NB4 (cell line): ENCODE results near the gene KCNAB1.

ENCODE experiments used
- MYC ChIP-seq: IDR thresholded peaks from 2 replicates; pipeline ENCODE4 v1.6.1; 2011; ENCODE audit warnings: low read depth, low read length
- POLR2A ChIP-seq: IDR thresholded peaks from 2 replicates; pipeline ENCODE4 v1.6.1; 2011; ENCODE audit warnings: mild to moderate bottlenecking; ENCODE audit not compliant: insufficient read length; ENCODE audit errors: extremely low read depth
- TF ChIP-seq, protein P1 (sequence below): IDR thresholded peaks from one replicate; pipeline ENCODE4 v1.5.1; 2012; ENCODE audit warnings: low read depth, low read length

DNA sequence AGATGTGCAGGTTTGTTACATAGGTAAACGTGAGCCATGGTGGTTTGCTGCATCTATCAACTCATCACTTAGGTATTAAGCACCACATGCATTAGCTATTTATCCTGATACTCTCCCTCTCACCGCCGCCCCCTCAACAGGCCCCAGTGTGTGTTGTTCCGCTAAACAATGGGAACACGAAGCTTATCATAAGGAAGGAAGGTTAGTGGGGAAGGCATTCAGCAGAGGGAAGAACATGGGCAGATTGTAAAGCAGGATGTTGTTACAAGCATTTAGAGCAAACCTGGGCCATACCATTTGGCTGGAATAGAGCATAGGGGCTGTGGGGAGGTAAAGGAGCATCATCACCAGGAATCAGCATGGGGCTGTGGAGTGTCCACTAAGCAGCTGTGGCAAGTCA, 322.7 kb downstream of the KCNAB1 start:
- TF ChIP-seq, protein P1, sequence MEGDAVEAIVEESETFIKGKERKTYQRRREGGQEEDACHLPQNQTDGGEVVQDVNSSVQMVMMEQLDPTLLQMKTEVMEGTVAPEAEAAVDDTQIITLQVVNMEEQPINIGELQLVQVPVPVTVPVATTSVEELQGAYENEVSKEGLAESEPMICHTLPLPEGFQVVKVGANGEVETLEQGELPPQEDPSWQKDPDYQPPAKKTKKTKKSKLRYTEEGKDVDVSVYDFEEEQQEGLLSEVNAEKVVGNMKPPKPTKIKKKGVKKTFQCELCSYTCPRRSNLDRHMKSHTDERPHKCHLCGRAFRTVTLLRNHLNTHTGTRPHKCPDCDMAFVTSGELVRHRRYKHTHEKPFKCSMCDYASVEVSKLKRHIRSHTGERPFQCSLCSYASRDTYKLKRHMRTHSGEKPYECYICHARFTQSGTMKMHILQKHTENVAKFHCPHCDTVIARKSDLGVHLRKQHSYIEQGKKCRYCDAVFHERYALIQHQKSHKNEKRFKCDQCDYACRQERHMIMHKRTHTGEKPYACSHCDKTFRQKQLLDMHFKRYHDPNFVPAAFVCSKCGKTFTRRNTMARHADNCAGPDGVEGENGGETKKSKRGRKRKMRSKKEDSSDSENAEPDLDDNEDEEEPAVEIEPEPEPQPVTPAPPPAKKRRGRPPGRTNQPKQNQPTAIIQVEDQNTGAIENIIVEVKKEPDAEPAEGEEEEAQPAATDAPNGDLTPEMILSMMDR = no peak
- TF ChIP-seq POLR2A = no peak
- no peak for TF ChIP-seq MYC
